Nephron (organoid): ENCODE results near the gene TUBB2B.

Source experiments
- H3K27ac Mint-ChIP-seq, 3 experiments: 2 replicates each; pipeline ENCODE4 v1.8.0; 2020; ENCODE audit warnings: mixed read lengths in 3 of 3, mild to moderate bottlenecking in 2 of 3, moderate library complexity in 1 of 3
- H3K27me3 Mint-ChIP-seq: 2 replicates; pipeline ENCODE4 v1.8.0; 2021; ENCODE audit warnings: low read depth, mild to moderate bottlenecking, moderate library complexity, mixed read lengths
- H3K36me3 Mint-ChIP-seq: 2 replicates; pipeline ENCODE4 v1.8.0; 2020; ENCODE audit warnings: low read depth, mixed read lengths
- H3K4me1 Mint-ChIP-seq: 2 replicates; pipeline ENCODE4 v1.8.0; 2020; ENCODE audit warnings: mixed read lengths
- H3K4me3 Mint-ChIP-seq, 3 experiments: 2 replicates each; pipeline ENCODE4 v1.8.0; 2020; ENCODE audit warnings: mild to moderate bottlenecking in 3 of 3, mixed read lengths in 3 of 3, moderate library complexity in 2 of 3
- H3K9me3 Mint-ChIP-seq: 2 replicates; pipeline ENCODE4 v1.8.0; 2020; ENCODE audit warnings: mixed read lengths
- TF ChIP-seq, protein P1 (sequence below), 3 experiments: fragments of 200-600 bp; sonication (generic); IDR thresholded peaks; one replicate each; pipeline ENCODE4 v1.5.0; 2021; ENCODE audit warnings: antibody characterized with exemption in 3 of 3; ENCODE audit not compliant: unreplicated experiment in 3 of 3

TUBB2B gene

GRCh38 chr6:3252861-3253596, 25.6 kb upstream of the TUBB2B start:
- no peak overlapping the region for H3K4me3 Mint-ChIP-seq
- H3K9me3 Mint-ChIP-seq = no peaks in the 10 kb centered on the region
- H3K27me3 Mint-ChIP-seq = peaks cover 18% of the 10 kb centered on the region
- H3K4me1 Mint-ChIP-seq = peaks cover 27% of the 10 kb centered on the region
- no peak overlapping the region for H3K27ac Mint-ChIP-seq
- H3K36me3 Mint-ChIP-seq = no peaks in the 10 kb centered on the region
- TF ChIP-seq, protein P1, sequence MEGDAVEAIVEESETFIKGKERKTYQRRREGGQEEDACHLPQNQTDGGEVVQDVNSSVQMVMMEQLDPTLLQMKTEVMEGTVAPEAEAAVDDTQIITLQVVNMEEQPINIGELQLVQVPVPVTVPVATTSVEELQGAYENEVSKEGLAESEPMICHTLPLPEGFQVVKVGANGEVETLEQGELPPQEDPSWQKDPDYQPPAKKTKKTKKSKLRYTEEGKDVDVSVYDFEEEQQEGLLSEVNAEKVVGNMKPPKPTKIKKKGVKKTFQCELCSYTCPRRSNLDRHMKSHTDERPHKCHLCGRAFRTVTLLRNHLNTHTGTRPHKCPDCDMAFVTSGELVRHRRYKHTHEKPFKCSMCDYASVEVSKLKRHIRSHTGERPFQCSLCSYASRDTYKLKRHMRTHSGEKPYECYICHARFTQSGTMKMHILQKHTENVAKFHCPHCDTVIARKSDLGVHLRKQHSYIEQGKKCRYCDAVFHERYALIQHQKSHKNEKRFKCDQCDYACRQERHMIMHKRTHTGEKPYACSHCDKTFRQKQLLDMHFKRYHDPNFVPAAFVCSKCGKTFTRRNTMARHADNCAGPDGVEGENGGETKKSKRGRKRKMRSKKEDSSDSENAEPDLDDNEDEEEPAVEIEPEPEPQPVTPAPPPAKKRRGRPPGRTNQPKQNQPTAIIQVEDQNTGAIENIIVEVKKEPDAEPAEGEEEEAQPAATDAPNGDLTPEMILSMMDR (IDR thresholded peaks at IDR 0.05; ENCODE audit: unreplicated experiment in 3 of 3) = no peak

GRCh38 chr6:3252369-3252768, 24.9 kb upstream of the TUBB2B start:
- Mint-ChIP-seq H3K9me3 (no peaks in the 10 kb centered on the region), H3K4me1 (peaks cover 33% of the 10 kb centered on the region), H3K4me3 (no peak overlapping the region), H3K27me3 (peaks cover 22% of the 10 kb centered on the region), H3K36me3 (no peaks in the 10 kb centered on the region), H3K27ac (no peak overlapping the region)
- TF ChIP-seq, protein P1 (IDR thresholded peaks at IDR 0.05; ENCODE audit: unreplicated experiment in 3 of 3) = no peak

DNA sequence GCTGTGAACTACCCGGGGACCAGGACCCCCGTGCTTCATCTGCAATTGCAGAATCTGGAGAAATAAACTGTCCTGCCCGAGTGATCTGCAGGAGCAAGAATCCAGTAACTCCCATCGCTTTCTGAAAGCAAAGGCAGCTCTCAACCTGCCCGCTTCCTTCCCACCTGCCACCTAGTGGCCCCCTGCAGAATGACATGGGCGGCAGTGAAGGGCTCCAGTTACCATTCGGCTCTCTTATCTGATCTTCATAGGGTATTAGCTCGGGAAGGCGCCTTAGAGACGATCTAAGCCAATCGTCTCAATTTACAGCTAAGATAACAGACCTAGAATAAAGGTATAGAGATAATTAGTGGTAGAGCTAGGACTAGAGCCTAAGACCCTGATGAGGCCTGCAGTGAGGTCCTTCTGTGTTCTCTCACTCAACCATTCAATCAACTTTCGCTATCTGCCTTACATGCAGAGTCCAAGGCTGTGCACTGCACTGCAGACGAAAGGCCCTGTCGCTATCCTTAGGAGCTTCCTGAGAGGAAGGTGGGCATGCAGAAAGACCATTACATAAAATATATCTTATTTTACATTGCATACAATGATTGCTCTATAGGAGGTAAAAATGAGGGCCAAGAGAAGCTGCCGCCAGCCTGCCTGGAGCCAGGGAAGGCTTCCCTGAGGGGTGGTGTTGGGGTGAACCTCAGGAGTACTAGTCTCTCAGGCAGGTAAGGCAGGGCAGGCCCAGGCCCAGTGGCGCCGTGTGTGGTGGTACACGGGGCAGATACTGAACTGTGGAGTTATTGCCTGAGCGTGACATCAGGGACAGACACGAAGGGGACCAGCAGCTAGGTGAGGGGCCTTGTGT, 24.2 kb upstream of the TUBB2B start:
- H3K9me3 Mint-ChIP-seq = no peaks in the 10 kb centered on the region
- H3K36me3 Mint-ChIP-seq = no peaks in the 10 kb centered on the region
- TF ChIP-seq, protein P1 (IDR thresholded peaks at IDR 0.05; ENCODE audit: unreplicated experiment in 3 of 3) = peak; percentile 96 to 98 (median 97)
- H3K4me3 Mint-ChIP-seq = peak overlapping the region; percentile 7 to 62 (median 36)
- H3K27ac Mint-ChIP-seq = peak overlapping the region; percentile 23 to 91 (median 71)
- H3K27me3 Mint-ChIP-seq = peaks cover 21% of the 10 kb centered on the region
- peaks cover 36% of the 10 kb centered on the region for H3K4me1 Mint-ChIP-seq

DNA sequence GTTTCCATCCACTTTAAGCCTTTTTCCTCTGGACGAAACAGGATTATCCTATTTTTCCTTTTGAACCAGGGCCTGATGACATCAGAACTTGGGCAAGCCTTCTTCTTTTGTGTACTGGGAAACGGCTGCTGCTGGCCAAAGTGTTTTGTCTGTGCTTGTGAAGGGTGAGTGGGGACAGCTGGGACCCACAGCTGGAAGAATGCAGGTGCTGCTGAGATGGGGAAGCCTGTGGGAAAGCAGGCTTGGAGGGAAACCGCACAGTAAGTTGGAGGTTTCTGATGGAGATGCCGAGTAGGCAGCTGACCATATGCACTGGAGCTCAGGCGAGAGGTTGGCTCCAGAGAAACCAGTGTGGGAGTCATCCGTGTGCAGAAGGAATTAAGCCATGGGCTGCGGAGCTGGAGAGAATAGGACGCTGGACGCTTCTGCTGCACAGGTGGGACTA, 22.8 kb upstream of the TUBB2B start:
- Mint-ChIP-seq H3K36me3 (no peaks in the 10 kb centered on the region), H3K9me3 (no peaks in the 10 kb centered on the region), H3K27ac (peak overlapping the region in 2 of 3 experiments; percentile 59), H3K4me3 (no peak overlapping the region), H3K27me3 (peaks cover 20% of the 10 kb centered on the region), H3K4me1 (peaks cover 36% of the 10 kb centered on the region)
- TF ChIP-seq, protein P1 (IDR thresholded peaks at IDR 0.05; ENCODE audit: unreplicated experiment in 3 of 3) = no peak

GRCh38 chr6:3249821-3250220, 22.4 kb upstream of the TUBB2B start:
- H3K9me3 Mint-ChIP-seq = no peaks in the 10 kb centered on the region
- no peak overlapping the region for H3K4me3 Mint-ChIP-seq
- no peaks in the 10 kb centered on the region for H3K36me3 Mint-ChIP-seq
- TF ChIP-seq, protein P1 (IDR thresholded peaks at IDR 0.05; ENCODE audit: unreplicated experiment in 3 of 3) = no peak
- H3K27me3 Mint-ChIP-seq = peaks cover 24% of the 10 kb centered on the region
- H3K27ac Mint-ChIP-seq = peak overlapping the region; percentile 4 to 85 (median 59)
- H3K4me1 Mint-ChIP-seq = peaks cover 36% of the 10 kb centered on the region
